GM21723 (cell line): ENCODE data around the gene PARP11.
"Not testable (repeated sequence)": the region's sequence is repeated elsewhere in the genome, so short reads cannot be mapped to it uniquely, and the experiment has no call there.

ENCODE experiments used
- ATAC-seq: cut with Tn5 transposase; IDR thresholded peaks from one replicate; pipeline ENCODE4 v1.9.1; 2021; ENCODE audit warnings: mild to moderate bottlenecking, moderate library complexity; ENCODE audit not compliant: unreplicated experiment

Gene PARP11

DNA sequence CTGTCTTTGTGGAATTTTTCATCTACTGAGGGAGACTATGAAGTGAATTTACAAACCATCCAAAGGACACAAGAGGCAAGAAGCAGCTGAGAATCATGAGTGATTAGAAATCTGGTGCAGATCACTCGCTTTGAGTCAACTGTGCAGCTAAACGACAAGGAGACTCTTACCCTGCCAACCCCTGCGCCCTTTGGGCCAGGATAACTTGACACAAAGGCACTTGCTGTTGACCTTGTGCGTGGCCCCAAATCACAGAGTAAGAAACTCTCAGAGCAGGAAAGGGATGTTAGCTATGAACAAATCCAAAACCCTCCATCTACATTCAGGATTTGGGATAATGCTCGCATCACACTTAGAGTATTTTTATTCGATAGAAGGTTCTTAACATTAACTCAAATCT, 11.5 kb upstream of the PARP11 start:
- ATAC-seq: no peak

DNA sequence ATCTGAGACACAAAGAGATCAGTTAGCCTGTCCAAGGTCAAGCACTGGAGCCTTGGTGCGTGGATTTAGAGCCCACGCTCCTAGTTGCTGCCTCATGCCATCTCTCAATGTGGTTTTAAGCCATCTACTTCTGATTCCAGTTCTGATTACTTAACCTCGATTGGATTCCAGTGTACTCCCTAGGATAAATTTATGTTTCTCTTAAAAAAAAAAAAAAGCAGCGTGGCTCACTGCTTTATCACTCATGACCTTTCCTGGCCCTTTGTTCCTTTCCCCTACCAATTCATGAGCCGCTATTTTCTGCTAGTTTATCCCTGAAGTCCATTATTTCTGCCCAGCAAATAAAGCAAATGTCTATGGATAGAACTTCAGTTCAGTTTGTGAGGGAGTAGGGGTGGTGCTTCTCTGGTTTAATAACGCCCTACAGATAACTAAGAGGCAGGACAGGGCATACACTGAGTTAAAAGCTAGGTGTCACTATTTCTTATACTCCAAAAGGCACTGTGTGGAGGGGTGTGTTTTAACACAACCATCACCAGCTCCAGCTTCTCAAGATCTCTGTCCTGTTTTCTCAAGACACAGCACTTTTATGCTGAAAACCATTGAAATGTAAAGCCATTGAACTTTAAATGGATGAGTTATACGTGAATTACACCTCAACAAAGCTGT, 9.8 kb upstream of the PARP11 start:
- ATAC-seq: peak; percentile 57

DNA sequence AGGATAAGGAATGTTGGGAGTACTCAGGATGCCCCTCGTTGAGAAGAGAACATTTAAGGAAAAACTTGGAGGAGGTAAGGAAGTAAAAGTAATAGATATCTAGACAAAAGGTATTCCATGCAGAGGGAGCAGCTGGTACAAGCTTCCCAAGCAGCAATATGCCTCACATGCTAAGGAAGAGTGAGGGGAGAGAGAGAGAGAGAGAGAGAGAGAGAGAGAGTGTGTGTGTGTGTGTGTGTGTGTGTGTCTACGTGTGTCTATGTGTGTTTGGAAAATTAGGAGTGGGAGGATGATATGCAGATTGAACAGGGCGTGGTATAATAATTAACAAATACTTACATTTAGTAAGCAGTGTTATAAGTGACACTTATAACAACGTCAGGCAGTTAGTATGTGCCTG, 9.2 kb upstream of the PARP11 start:
- ATAC-seq: no peak

DNA sequence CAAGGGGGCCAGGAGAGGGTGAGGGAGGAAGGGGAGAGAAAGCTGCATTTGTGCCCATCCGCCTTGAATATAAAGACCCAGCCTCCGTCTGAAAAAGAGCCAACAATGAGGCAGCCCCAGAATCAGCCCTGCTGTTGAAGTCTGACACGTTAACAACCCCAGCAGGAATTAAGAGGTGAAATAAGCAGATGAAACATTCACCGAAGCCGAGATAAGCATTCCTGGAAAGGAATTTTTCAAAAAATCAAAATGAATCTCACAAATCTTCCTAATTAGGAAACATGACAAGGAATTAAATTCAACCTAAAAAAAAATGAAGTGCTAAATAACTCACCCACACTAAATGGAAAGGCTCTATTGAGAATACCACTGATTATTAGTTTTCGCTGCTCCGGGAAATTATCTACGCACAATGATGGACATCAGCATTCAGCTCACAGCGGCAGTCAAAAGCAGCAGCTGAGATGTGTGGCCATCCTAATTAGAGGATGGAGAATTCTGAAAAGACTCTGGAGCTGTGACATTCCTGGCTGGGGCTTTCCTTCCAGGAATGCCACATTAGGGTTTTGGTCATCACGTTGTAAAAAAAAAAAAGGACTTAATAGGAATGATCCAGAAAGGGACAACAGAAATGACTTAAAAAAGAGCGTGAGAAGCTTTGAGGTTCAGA, 8.2 kb upstream of the PARP11 start:
- no peak for ATAC-seq

DNA sequence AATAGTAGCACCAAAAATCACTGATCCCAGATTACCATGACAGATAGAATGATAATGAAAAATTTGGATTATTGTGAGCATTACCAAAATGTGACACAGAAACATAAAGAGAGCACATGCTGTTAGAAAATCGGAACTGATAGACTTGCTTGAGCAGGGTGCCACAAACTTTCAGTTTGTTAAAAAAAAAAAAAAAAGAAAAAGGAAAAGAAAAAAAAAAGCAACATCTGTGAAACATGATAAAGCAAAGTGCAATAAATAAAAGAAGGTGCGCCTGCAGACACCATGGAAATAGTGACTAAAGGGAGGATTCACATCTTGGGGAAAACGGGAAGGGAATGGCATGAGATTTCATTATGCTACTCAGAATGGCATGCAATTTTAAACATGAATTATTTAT, 6.6 kb upstream of the PARP11 start:
- no peak for ATAC-seq

DNA sequence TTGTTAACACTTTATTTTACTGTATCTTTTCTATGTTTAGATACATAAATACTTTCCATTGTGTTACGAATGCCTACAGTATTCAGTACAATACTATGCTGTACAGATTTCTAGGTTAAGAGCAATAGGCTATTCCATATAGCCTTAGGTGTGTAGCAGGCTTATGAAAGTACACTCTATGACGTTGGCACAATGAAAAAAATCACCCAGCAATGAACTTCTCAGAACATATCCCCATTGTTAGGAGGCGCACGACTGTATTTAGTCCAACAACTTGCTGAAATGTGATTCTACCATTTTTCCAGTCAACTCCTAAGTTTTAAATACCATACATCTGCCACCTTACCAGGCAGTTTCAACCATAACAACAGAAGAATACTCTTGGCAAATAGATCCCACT, 1.8 kb downstream of the PARP11 start:
- ATAC-seq: no peak

DNA sequence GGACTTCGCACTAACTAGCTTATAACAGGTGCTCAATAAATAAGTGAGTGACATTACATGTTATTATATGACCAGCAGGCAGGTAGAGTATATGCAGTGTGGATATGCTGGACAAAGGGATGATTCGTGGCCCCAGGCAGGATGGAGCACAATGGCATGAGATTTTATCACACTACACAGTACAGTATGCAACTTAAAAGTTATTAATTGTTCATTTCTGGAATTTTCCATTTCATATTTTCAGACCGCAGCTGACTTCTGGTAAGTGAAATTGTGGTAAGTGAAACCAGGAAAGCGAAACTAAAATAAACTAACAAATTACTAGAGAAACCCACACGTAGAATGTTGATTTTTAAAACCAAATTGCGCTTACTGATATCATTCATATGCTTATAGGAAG, 3.3 kb downstream of the PARP11 start:
- ATAC-seq: no peak

DNA sequence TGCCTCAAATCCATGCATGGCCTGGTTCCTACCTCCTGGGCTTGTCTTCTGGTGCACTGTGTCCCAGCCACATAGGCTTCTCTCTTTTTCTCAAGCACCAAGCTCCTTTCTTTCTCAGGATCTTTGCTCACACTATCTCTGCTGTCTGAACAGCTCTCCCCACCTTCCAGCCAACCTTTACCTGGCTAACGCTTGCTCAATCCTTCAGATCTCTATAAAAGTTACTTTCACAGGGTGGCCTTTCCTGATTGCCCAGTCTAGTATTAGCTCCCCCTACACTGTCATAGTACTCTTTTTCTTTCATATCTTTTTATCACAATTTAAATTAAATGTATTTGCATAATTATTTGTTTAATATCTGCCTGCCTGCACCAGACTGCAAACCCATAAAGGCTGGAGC, 3.8 kb downstream of the PARP11 start:
- no peak for ATAC-seq

DNA sequence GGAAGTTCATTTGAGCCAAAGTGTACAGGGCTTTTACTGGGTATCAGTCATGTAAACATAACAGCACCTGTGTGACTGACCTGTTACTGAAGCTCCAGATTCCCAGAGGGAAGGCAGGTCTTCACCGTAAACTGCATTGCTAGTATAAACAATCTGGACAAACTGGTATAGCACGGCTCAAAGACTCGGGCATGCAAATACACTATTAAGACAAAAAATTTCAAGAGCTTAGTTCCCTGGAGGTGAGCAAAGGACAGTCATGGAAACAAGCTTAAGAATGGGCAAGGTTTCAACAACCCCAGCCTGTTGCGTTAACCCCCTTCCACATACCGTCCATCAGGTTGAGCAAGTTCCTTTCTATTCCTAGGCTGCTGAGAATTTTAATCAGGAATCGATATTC, 9.4 kb downstream of the PARP11 start:
- no peak for ATAC-seq

DNA sequence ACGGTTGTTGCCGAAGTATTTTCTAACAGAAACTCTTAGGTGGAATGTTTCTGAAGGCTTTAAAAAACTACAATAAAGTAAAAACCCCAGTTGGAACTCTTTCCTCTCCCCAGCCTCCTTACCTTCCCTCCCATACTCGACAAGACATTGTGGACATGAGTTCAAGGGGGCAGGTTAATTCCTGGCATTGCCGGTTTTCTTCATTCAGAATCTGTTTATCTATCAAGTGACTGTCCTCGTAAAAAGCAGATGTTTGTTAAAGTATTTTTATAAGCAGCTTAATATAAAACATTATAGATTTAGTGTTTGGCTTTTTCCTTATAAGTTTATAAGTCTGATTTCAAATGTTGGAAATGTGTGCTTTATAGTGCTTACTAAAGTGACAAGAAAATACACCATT, 30.7 kb downstream of the PARP11 start:
- no peak for ATAC-seq

DNA sequence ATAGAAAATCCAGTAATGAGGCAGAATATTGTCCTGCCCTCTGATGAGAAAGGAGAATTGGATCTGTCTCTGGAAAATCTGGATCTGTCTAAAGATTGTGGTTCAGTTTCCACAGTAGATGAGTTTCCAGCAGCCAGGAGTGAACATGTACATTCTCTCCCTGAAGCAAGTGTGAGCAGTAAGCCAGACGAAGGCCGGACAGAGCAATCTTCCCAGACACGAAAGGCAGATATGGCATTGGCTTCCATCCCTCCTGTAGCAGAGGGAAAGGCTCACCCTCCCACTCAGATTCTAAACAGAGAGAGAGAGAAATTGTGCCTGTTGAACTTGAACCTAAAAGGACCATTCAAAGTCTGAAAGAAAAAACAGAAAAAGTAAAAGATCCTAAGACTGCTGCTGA, 31.4 kb downstream of the PARP11 start:
- no peak for ATAC-seq

DNA sequence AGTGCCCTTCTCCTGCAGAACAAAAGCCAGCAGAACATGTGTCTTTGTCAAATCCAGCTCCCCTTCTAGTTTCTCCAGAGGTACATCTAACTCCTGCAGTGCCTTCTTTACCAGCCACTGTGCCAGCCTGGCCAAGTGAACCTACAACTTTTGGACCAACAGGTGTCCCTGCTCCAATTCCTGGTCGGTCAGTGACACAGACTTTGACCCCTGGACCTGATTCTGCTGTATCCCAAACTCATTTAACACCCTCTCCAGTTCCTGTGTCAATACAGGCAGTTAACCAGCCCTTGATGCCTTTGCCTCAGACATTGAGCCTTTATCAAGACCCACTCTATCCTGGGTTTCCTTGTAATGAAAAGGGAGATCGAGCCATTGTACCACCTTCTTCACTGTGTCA, 32.4 kb downstream of the PARP11 start:
- not testable (repeated sequence) for ATAC-seq

DNA sequence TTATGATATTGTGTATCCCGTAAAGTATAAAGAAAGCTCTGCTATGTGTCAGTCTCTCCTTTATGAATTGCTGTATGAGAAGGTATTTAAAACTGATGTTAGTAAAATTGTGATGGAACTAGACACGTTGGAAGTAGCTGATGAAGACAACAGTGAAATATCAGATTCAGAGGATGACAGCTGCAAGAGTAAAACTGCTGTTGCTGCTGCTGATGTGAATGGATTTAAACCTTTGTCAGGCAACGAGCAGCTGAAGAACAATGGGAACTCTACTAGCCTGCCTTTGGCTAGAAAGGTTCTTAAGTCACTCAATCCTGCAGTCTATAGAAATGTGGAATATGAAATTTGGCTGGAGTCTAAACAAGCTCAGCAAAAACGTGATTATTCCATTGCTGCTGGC, 33.5 kb downstream of the PARP11 start:
- not testable (repeated sequence) for ATAC-seq

DNA sequence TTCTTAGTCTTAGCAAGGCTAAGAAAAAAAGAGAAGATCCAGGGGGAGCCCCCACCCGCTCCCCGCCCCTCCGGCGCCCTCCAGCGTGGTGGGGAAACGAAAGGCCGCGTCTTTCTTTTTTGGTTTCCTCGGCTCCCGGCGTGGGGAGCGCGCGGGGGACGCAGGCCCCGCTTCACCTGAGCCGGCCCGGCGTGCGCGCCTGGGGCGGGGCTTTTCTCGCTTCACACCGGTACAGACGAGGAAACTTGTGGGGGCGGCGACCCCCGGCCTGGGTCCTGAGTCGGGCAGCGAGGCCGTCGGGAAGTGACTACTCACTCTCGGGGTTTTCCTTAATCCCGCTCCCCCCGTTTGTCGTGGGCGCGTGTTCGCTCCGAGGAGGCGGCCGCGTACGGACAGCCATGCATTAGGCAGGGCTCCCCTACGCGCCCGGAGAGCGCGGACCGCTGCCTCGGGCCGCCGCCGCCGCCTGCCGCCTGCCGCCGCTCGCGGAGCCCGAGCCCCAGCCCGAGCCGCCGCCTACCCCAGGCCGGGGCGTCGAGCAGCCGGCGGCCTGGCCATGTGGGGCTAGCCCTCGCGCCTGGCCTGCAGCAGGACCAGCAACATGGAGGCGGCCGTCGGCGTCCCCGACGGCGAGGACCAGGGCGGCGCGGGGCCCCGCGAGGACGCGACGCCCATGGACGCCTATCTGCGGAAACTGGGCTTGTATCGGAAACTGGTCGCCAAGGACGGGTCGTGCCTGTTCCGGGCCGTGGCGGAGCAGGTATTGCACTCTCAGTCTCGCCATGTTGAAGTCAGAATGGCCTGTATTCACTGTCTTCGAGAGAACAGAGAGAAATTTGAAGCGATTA, 34.3 kb downstream of the PARP11 start:
- ATAC-seq: peak; percentile 46

DNA sequence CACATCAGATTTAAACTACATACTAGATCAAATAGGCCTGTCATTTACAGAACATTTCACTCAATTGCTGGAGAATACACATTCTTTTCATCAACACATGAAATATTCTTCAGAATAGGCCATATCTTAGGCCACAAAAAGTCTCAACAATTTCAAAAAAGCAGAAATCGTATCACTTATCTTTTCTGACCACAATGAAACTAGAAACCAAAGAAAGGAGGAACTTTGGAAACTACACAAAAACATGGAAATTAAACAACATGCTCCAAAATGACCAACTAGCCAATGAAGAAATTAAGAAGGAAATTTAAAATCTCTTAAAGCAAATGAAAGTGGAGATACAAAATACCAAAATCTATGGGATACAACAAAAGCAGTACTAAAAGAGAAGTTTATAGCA, 35.1 kb downstream of the PARP11 start:
- ATAC-seq: no peak

DNA sequence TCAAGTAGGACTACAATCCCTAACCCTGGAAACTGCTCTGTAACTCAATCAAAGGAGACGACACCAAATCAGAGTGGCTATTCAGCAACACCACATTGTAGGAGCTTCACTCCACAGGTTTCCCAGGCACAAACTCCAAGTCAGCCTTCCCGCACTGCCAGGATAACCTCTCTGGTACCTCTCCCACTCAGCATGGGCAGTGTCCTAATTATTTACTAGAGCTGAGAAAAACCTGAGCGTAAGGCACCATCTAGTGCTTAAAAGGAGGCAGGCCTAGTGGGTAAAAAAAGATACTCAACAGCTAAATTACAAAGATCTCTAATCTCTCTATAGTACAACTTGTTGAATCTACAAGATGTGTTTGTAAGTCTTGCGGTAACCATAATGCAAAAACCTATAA, 36.1 kb downstream of the PARP11 start:
- no peak for ATAC-seq

DNA sequence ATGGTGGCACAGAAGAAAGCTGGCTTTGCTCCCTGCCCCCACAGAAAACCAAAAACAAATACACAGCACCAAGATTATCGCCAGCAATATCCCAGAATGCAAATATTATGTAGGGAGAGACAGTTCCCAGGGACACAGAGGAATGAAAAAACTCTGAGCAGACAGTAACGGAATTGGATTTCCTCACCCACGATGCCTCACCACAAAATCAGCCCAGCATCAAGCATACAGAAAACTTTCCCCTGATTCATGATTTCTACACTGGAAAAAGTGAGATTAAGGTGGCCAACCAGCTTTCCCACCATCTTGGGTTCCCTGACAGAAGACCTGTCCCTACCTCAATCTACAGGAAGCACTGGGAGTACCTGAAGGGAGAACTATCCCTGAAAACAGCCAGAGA, 36.6 kb downstream of the PARP11 start:
- no peak for ATAC-seq

DNA sequence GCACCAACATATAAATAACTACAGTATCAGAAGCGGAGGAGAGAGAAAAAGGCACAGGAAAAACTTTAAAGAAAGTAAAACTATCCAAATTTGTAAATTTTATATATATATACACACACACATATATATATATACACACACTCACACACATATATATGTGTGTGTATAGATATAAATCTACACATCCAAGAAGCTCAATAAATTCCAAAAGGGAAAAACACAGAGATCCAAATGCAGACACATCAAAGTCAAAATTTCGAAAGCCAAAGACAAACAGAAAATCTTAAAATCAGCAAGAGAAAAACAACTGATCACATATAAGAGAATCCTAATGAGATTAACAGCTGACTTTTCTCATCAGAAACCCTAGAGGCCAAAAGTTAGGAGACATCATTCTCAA, 37.3 kb downstream of the PARP11 start:
- ATAC-seq: no peak

DNA sequence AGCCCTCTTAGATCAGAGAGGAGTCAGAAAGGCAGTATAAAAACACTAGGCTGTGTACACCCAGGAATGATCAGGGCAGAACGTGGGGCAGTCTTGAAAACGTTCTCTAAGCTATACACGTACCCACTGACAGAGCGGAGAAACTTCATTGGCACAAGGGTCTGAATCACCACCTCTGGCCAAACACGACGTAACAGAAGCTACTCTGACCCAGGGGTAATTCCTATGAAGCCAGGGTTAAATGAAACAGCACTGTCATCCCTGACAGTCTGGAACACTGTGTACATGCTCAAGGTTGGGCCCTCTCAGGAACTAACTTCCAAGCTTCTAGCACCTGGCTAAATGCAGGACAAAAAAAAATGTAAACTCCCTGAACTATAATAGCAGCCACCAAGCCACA, 38.4 kb downstream of the PARP11 start:
- no peak for ATAC-seq

DNA sequence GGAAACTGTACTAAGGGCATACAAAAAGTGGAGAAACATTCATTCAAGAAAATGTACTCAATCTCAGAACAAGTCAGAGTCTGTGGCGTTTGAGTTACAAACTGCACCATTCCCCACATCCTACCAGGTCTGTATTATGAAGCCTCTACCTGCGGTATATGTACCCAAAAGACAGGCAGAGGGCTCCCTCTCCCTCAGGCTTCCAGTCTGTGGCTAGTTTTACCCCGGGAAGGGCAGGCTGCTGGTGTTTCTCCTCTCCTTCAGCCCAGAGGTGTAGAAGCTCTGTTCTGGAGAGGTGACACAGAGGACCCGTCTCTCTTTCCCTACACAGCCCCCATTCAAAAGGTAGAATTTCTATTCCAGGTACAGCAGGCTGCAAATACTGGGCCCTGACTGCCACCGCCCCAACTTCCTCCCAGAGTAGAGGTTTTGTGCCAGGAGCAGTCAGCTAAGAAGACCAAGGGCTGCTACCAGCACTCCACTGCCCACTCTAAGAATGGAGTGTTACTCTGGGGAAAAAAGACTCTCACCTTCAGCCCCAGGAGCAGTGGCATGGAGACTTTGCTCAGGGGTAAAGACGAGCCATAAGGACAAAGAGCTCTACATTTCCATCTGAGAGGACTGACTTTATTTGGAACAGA, 39.4 kb downstream of the PARP11 start:
- no peak for ATAC-seq

DNA sequence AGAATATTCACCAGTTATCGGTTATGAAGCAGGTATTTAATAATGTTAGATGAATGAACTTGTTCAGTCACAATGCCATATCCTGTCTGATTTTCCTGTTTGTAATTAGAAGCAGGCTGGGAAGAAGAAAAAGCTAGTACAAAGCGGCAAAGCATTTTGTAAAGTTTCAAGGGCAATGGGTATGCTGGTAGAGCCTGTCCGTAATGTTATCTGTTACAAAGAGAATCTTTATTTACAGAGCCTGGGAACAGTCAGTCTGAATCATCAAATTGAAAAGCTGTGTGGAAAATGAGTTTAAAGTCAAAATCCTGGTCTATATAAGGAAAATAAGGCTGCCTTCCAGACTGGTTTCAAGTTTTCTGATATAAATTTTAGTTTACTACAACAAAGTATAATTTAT, 40.5 kb downstream of the PARP11 start:
- no peak for ATAC-seq

DNA sequence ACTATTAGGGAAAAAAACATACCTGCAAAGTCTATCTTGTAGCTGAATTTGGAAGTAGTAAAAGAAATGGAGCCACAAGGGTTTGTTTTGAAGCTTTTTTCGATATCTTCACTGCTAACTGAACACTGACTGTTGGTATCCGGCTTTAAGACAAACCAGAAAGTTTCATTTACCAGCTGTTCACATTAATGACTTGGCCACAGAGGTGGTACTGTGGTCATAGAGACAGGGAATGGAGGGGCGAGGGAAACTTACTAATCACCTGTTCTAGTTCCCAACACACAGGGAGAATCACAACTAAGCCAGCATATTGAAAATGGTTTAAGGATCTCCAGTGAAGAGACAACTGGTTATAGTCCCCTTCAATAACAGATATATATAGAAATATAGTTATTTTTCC, 44.3 kb downstream of the PARP11 start:
- no peak for ATAC-seq
